ENCODE results near the gene YBEY. TPM values are rescaled to one million over a fixed set of nuclear protein-coding genes. Genes with fewer than 3 reads are reported as not detected.

Gene YBEY
- total RNA-seq, 1 experiment from 2014 or later: 18.8 TPM

- CTCF ChIA-PET: no interaction called here
These were observed 42.8 kb upstream of the YBEY start for GRCh38 chr21:46243325-46243724.

GRCh38 chr21:46243960-46244361, 42.2 kb upstream of the YBEY start:
- CTCF ChIA-PET: no interaction called here
- Histone ChIP-seq H3K36me3 (ENCODE audit: insufficient read depth, low read length, poor library complexity, severe bottlenecking) (peaks cover 86% of the 10 kb centered on the region), H3K27ac (ENCODE audit: low read depth, low read length, poor library complexity, severe bottlenecking) (peak overlapping the region; percentile 59), H3K4me1 (ENCODE audit: insufficient read depth, low read length, poor library complexity, severe bottlenecking) (no peaks in the 10 kb centered on the region), H3K4me3 (ENCODE audit: low read depth, low read length, poor library complexity, severe bottlenecking) (no peak overlapping the region), H3K27me3 (replicated peaks; ENCODE audit: insufficient read depth, low read depth, low read length, poor library complexity) (no peaks in the 10 kb centered on the region), H3K9me3 (ENCODE audit: low read depth, low read length, poor library complexity, severe bottlenecking) (no peaks in the 10 kb centered on the region)
- TF ChIP-seq EZH2 (IDR thresholded peaks at IDR 0.05; ENCODE audit: borderline replicate concordance, low read depth, low read length, poor library complexity, severe bottlenecking) (no peak), CTCF (conservative IDR thresholded peaks at IDR 0.05; ENCODE audit: low read depth, low read length) (no peak)
- DNase-seq (ENCODE audit: low spot score): no peak
- POLR2A ChIA-PET (ENCODE audit: low non-redundant PET): no interaction called here
- BruUV-seq (replicated peaks): no TSS peak
- intact Hi-C loops (cut with micrococcal nuclease; ENCODE audit: unreplicated experiment): no loop called here

More at GRCh38 chr21:46243325-46243724, 42.8 kb upstream of the YBEY start:
- Histone ChIP-seq H3K4me3 (ENCODE audit: low read depth, low read length, poor library complexity, severe bottlenecking) (no peak overlapping the region), H3K9me3 (ENCODE audit: low read depth, low read length, poor library complexity, severe bottlenecking) (no peaks in the 10 kb centered on the region), H3K4me1 (ENCODE audit: insufficient read depth, low read length, poor library complexity, severe bottlenecking) (no peaks in the 10 kb centered on the region), H3K27me3 (replicated peaks; ENCODE audit: insufficient read depth, low read depth, low read length, poor library complexity) (no peaks in the 10 kb centered on the region), H3K36me3 (ENCODE audit: insufficient read depth, low read length, poor library complexity, severe bottlenecking) (peaks cover 90% of the 10 kb centered on the region), H3K27ac (ENCODE audit: low read depth, low read length, poor library complexity, severe bottlenecking) (peak overlapping the region; percentile 59)
- TF ChIP-seq CTCF (conservative IDR thresholded peaks at IDR 0.05; ENCODE audit: low read depth, low read length) (no peak), EZH2 (IDR thresholded peaks at IDR 0.05; ENCODE audit: borderline replicate concordance, low read depth, low read length, poor library complexity, severe bottlenecking) (no peak)
- no peak for DNase-seq (ENCODE audit: low spot score)
- intact Hi-C loops (cut with micrococcal nuclease; ENCODE audit: unreplicated experiment): no loop called here
- POLR2A ChIA-PET (ENCODE audit: low non-redundant PET): no interaction called here
- no TSS peak for BruUV-seq (replicated peaks)

DNA sequence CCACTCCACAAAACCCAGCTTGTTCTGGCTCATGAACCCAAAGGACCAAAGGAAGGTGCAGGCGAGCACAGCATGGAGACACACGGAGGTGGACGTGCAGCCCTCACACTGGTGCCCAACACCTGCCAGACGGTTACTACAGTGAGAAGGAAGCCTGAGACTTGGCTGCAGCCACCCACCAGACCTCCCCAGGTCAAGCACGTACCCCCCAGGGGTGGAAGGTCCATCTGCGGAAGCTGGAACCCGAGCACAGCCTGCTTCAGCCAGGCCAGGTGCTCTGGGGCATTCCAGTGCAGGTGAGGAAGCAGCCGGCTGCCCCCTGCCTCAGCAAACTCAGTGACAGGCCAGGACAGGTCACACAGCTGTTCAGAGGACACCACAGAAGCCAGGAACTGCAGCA, 41.5 kb upstream of the YBEY start:
- H3K27me3 ChIP-seq (replicated peaks; ENCODE audit: insufficient read depth, low read depth, low read length, poor library complexity): no peaks in the 10 kb centered on the region

More for the DNA sequence above, 41.5 kb upstream of the YBEY start:
- POLR2A ChIA-PET (ENCODE audit: low non-redundant PET): no interaction called here
- Histone ChIP-seq H3K4me3 (ENCODE audit: low read depth, low read length, poor library complexity, severe bottlenecking) (no peak overlapping the region), H3K27ac (ENCODE audit: low read depth, low read length, poor library complexity, severe bottlenecking) (no peak overlapping the region), H3K4me1 (ENCODE audit: insufficient read depth, low read length, poor library complexity, severe bottlenecking) (no peaks in the 10 kb centered on the region), H3K36me3 (ENCODE audit: insufficient read depth, low read length, poor library complexity, severe bottlenecking) (peaks cover 86% of the 10 kb centered on the region), H3K9me3 (ENCODE audit: low read depth, low read length, poor library complexity, severe bottlenecking) (no peaks in the 10 kb centered on the region)
- CTCF ChIA-PET: no interaction called here
- no TSS peak for BruUV-seq (replicated peaks)
- intact Hi-C loops (cut with micrococcal nuclease; ENCODE audit: unreplicated experiment): no loop called here
- TF ChIP-seq EZH2 (IDR thresholded peaks at IDR 0.05; ENCODE audit: borderline replicate concordance, low read depth, low read length, poor library complexity, severe bottlenecking): no peak
- TF ChIP-seq CTCF (conservative IDR thresholded peaks at IDR 0.05; ENCODE audit: low read depth, low read length): no peak
- no peak for DNase-seq (ENCODE audit: low spot score)
